ENCODE measurements around the gene CTDSP1.

The CTDSP1 gene

DNA sequence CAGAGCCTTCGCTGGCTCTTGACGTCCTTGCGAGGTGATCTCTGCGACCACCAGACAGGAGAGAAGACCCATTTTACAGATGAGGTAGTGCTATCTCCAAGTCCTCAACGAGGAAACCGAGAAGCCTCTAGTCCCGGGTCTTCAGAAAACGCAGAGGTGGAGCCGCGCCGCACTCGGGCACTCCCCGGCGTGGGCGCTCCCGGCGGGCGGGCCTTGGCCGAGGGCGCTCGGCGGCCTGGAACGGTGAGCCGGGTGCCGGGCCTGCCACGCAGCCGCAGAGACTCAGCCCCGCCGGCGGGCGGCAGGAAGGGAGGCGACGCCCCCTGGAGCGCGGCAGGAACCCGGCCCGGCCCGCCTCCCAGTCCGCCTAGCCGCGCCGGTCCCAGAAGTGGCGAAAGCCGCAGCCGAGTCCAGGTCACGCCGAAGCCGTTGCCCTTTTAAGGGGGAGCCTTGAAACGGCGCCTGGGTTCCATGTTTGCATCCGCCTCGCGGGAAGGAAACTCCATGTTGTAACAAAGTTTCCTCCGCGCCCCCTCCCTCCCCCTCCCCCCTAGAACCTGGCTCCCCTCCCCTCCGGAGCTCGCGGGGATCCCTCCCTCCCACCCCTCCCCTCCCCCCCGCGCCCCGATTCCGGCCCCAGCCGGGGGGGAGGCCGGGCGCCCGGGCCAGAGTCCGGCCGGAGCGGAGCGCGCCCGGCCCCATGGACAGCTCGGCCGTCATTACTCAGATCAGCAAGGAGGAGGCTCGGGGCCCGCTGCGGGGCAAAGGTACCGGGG lies at the start of gene CTDSP1:
CTDSP1 (plus strand) TSS at position 478 of the 776 bp plus-strand sequence; CDS start at position 701, 223 bp downstream.
- DNase-seq, result peak; percentile 99

- no peak for DNase-seq
Observed at GRCh38 chr2:218354045-218354444, 45.6 kb upstream of the CTDSP1 start.

GRCh38 chr2:218354850-218355443 lies 44.7 kb upstream of the CTDSP1 start:
- DNase-seq, result no peak

GRCh38 chr2:218357236-218358177 lies 42.2 kb upstream of the CTDSP1 start:
- DNase-seq, result no peak

GRCh38 chr2:218360453-218360852 lies 39.2 kb upstream of the CTDSP1 start:
- no peak for DNase-seq

DNA sequence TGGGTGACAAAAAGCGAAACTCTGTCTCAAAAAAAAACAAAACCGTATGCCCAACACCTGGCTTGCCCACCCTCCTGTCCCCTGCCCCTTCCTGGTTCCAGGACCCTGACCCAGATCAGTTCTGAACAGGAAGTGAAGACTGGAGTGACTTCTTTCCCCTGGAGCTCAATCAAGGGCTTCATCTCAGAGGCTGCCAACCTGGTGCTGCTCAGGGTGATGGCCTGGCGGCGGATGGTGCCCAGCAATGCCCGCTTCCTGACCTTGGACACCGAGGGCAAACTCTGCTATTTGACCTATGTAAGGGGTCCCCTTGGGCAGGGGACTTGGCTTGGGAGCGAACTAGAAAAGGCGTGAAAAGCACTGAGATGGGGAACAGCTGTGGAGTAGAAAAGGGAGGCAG lies 37.1 kb upstream of the CTDSP1 start:
- DNase-seq, result no peak

- DNase-seq, result no peak
Observed at GRCh38 chr2:218363736-218364135, 35.9 kb upstream of the CTDSP1 start.

- no peak for DNase-seq
Observed at GRCh38 chr2:218364196-218364595, 35.5 kb upstream of the CTDSP1 start.

- DNase-seq, result no peak
Observed at GRCh38 chr2:218366621-218367414, 32.9 kb upstream of the CTDSP1 start.

GRCh38 chr2:218367415-218368149 lies 32.1 kb upstream of the CTDSP1 start:
- DNase-seq, result peak; percentile 89

- no peak for DNase-seq
Observed at GRCh38 chr2:218368150-218368528, 31.5 kb upstream of the CTDSP1 start.

- DNase-seq, result no peak
Observed at GRCh38 chr2:218368621-218369153, 31.0 kb upstream of the CTDSP1 start.

DNA sequence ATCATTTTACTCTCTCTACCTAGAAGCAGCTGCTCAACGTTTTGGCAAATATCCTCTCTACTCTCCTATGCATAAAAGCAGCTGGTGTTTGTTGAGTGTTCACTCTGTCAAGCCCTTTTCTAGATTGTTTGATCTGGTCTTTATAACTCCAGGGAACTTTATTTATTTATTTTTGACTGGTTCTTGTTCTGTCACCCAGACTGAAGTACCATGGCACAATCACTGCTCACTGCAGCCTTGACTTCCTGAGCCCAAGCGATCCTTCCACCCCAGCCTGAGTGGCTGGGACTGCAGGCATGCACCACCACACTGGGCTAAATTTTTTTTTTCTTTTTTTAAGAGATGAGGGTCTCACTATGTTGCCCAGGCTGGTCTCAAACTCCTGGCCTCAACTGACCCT lies 30.3 kb upstream of the CTDSP1 start:
- no peak for DNase-seq

DNA sequence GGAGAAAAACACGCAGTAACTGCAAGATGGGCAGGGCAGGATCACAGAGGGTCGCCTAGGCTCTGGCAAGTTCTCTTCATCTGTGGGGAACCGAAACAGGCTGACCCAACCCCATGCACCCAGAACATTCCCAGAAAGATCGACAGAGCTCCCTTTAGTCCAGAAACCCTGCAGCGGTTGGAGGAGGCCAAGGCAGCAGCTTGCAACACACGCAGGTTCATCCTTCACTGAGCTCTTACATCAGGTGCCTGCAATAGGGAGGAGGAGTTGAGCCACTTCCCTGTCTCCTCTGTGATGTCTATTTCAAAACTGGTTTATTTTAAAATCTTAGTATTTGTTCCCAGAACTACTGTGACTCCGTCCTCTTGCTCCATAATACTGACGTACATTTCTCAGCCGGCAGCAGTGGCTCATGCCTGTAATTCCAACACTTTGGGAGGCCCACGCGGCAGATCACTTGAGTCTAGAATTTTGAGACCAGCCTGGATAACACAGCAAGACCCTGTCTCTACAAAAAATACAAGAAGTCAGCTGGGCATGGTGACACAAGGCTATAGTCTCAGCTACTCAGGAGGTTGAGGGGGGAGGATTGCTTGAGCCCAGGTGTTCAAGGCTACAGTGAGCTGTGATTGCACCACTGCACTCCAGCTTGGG lies 29.1 kb upstream of the CTDSP1 start:
- no peak for DNase-seq

- DNase-seq, result no peak
Observed at GRCh38 chr2:218371983-218372350, 27.7 kb upstream of the CTDSP1 start.

GRCh38 chr2:218374795-218375194 lies 24.9 kb upstream of the CTDSP1 start:
- DNase-seq, result no peak

- DNase-seq, result no peak
Observed at GRCh38 chr2:218375212-218375611, 24.5 kb upstream of the CTDSP1 start.

DNA sequence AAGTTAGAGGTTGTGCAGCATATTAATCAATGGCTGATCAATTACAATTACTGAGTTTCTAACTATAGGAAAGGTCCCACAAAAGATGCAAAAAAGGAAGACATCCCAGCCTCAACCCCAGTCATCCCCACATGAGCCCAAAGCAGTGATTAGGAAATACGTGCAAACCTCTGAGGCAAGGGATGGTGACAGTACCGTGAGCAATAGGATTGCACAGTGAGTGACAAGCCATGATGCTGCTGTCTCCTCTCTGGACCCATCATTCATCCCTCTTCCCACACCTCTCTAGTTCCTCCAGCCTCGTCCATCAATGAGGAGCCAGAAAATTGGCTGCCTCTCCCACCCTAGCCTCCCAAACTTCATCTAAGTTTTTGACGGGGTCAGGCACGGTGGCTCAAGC lies 21.6 kb upstream of the CTDSP1 start:
- DNase-seq, result no peak

DNA sequence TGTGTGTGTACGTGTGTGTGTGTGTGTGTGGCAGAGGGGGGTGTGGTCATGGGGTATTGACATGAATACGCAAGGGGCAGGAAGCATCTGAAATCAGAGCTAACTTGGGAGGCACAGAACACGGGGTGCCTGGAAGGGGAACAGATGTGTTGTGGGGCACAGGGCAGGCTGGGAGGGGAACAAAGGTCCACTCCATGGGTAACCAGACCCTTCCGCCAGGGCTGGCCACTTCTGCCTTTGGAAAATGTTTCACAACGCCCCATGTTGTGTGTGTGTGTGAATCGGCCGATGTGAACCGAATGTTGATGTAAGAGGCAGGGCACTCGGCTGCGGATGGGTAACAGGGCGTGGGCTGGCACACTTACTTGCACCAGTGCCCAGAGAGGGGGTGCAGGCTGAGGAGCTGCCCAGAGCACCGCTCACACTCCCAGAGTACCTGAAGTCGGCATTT lies 17.7 kb upstream of the CTDSP1 start, which contains the start of gene SLC11A1:
SLC11A1 (plus strand) TSS at position 358 of the 451 bp plus-strand sequence. CDS start 96 bp downstream, outside the sequence.
- no peak for DNase-seq

- no peak for DNase-seq
Observed at GRCh38 chr2:218382785-218383184, 16.9 kb upstream of the CTDSP1 start.
